GM19351 (cell line): ENCODE data around the gene BRSK2.

Source experiments
- ATAC-seq: cut with Tn5 transposase; IDR thresholded peaks from one replicate; pipeline ENCODE4 v1.9.1; 2021; ENCODE audit warnings: mild to moderate bottlenecking, moderate library complexity; ENCODE audit not compliant: unreplicated experiment

BRSK2 gene

DNA sequence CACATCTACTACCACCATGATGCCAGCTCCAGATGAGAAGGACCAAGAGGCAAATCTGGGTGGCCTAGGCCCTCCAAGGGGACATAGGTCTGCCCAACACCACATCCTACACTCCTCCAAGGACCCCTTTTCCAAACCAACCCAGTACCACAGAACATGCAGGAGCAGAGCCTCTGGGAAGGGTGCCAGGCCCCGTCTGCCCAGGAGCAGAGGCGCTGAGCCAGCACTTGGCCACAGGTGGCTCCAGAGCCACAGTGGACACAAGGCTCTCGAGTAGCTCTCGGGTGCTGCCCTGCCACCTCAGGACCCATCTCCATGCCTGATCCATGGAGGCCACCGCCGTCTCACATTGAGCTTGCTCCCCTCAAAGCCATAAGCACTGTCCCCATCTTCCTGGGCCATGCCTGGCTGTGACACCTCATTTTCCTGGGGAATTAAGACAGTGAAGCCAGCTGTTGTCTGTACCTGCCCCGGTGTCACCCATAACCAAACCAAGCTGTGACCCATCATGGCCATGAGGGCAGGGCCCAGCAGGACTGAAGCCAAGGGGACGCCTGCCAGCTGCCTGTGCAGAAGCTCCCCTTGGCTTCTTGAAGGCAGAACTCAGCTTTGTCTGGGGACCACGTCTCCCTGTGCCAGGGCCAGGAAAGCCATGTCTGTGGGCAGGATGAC, 89.4 kb downstream of the BRSK2 start:
- ATAC-seq: no peak

DNA sequence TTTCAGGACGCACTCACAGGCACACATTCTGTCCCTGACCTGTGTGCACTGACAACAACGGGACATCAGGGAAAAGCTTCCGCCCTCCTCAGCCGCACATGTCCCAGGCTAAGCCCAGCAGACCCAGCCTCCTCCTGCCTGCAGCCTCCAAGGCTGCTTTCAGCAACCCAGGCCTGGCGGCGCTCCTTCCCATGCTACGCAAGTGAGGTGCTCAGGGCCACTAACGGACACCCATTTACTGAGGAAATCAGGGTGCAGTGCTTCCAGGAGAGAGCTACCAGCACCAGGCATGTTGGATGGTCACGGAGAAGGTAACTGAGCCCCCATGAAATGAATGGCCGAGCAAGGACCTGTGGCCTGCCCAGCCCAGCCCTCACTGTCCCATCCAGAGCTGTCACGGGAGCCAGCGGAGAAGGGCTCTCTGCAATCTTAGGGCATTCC, 90.0 kb downstream of the BRSK2 start:
- no peak for ATAC-seq

DNA sequence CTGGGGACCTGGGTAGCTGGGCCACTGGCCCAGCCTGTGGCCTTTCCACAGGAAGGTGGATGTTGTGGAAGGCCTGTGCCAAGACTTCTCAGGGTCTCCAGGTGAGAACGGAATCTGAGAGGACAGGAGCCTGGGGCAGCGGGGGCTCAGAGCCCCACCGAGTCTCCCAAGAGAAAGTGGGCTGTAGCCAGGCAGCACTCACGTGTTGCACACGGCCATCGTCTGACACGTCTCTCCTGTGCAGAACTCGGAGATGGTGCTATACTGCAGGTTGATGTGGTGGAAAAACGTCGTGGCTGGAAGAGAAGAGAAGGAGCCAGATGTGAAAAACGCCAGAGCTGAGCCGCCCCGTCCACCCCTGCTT, 90.4 kb downstream of the BRSK2 start:
- no peak for ATAC-seq

DNA sequence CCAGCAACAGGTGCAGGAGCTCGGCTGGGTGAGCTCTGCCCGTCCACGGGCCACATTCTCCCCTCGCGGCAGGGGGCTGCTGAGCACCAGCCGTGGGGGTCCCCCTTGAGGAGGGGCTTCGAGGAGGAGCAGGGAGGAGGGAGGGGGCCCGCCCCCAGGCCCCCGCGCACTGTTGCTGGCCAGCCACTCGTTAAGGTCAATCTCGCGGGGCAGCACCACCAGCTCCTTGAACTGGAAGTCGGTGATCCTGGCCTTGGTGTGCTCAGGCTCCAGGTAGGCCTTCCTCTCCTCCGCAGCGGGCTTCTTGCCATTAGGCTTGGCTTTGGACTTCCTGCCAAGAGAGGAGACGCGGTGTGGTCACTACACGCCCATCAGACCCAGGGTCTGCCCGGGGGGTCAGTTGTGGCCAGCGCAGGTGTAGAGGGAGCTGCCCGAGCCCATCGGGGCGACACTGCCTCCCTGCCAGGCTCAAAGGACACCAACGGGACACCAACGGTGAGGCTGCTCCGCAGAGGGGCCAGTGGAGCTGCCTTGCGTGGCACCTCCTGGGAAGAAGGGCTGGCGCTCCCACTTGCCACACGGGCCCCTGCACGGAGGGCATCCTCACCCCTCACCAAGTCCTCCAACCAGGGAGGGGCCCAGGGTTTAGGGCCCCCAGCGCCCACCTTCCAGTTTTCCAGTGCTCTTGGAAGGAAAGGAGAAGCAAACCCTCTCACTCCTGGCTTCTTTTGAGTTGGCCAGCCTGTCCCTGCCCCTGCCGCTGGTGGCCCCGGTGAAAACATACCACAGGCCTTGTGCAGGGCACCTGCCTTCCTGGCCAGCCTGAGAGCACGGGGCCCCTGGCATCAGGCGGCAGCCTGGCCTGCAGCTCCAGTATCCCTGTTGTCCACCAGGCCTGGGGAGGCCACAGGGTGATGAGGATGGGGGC, 91.1 kb downstream of the BRSK2 start:
- no peak for ATAC-seq

DNA sequence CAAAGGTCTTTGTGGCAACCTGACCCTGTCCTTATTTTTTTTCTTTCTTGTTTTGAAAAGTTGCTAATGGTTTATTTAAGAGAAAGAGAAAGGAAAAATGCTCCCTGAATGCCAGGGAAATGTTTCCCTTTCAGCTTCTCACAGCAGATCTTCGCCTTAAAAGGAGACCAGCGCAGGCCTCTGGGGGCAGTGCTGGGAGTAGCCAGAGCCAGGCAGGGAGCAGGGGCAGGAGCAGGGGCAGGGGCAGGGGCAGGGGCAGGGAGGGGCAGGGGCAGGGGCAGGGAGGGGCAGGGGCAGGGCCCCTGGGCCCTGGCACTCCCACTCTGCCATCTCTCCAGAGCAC, 91.7 kb downstream of the BRSK2 start:
- ATAC-seq: no peak

DNA sequence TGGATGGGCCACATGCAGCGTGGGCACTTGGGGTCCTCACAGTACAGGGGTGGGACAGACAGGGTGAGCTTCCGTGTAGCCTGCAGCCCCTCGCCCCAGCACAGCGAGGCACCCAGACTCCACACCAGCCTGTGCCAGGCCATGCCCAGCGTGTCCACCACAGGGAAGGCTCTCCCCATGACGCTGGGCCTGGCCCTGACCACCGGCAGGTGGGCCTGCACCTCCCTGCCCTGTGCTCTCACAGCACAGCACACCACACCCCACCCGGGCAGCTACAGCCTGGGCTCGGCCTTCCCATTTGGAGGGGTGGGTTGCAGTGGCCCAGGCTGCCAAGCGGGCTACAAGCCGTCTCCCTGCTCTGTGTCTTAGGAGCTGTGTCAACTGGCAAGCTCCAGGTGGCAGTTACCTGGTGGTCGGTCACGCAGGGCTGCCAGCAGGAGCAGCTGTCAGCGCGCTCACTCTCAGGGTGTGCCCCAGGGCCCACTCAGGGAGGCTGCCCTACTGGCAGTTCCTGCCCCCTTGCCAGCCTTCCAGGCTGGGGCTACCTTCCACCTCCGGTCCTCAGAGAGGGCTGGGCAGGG, 92.2 kb downstream of the BRSK2 start:
- ATAC-seq: no peak

DNA sequence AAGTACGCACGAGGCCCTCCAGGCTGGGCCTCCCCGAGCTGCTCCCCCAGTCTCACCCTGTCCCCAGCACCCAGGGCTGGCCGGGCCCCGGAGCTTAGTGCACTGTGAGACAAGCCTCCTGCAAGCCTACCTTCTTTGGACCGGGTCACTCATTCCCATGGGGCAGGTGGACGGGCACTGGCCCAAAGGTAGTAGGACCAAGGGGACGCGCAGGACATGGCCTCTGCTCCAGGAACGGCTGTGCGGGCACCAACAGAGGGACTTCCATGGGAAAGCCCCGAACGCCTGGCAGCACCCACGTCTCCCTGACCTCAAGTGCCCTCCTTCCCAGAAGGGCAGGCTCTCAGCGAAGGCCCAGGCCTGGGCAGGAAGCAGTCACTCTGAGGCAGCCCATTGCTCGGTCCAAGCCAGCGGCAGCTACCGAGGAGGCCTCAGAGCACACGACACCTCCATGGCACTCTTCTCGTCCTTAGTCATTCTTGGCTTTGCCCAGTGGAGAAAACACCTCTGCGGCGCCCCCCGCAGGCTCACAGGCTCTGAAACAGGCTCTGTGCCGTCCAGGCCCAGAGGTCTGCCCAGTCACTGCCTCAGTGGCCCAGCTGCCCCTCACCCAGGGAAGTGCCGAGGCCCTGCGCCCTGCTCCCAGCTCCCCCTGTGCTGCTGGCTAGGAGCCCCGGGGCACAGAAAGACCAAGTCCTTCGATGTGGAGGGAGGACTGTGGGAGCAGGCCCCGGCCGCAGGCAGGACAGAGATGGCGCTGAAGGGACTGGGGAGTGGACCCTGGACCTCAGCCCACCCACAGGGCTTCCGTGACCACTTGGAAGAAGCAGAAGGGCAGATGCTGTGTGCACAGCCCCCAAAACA, 93.1 kb downstream of the BRSK2 start:
- ATAC-seq: no peak

DNA sequence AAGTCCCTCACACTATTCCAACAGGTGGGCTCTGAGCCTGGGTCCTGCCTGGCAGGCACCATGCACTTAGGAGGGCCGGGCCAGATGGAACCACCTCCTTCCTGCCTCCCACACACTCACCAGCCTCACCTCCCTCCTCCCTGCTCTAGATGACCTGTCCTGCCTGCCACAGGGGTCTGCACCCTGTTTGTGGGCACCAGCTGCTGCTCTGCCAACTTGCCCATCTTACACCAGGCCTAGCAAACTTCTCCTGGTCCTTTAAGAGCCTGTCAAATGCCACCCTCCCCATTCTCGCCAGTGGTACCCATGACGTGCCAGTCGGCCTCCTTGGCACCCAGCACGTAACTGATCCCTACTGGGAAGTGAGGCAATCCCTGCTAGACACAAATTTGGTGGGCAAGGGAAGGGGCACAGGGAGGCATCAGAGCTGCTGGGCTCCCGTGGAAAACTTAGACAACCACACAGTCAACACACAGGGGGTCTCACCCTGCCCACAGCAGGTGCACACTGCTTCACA, 93.8 kb downstream of the BRSK2 start:
- no peak for ATAC-seq

DNA sequence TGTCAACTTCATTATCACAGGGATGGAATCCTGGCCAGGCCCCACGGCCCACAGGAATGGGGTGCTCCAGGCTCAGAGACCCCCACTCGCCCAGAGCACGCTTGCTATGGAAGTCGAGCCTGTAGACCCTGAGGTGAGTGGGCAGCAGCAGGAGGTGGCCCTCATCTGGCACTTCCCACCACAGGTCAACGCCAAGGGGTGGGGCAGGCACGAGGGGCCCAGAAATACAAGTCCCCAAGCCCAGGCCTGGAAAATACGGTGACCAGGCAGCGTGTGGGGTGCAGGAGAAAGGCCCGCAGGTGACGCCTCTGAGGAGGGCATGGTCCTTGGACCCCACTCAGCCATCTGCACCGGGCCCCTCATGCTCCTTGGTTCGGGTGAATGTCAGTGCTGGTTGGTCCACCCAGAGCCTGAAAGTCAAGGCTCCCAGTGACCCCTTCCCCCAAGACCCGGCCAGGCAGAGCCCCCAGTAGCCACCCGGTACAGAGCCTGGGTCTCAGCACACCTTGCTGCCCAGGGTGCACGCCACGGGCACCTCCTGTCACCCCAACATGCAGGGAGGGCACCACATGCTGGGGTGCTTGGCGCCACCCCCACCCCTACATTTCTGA, 94.4 kb downstream of the BRSK2 start:
- ATAC-seq: no peak

DNA sequence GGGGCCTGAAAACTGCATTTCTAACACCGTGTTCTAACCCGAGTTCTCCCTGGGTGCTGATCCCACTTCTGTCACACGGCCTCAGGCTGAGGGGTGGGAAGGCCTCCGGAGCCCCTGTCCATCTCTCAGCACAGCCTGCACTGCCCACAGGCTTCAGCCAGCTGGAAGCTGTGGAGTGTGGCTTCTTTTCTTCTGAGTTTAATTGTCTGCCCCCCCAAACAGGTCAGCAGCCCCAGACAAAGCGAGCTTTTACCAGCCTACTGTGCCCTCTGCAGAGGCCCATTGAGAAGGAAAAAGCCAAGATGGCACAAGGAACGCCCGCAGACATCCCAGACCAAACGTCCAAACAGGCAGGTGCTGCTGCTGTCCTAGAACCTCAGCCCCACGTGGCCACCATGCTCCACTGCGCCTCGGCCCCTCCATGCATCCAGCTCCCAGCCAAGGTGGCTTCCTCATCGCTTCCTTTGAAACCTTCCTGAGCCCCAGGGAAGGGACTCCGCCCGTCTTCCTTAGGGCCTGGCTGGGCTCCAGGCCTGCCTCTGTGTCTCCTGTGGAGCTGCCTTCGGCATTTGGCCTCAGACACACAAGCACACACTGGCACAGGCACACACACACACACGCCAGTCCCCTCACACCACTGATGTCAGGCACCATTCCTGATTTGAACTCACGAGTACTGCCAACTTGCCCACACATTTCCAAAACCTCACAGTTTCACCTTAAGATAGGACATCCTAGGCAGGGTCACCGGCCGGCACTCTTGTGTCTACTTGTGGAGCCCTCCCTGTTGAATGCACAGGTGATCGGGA, 95.2 kb downstream of the BRSK2 start:
- ATAC-seq: no peak

DNA sequence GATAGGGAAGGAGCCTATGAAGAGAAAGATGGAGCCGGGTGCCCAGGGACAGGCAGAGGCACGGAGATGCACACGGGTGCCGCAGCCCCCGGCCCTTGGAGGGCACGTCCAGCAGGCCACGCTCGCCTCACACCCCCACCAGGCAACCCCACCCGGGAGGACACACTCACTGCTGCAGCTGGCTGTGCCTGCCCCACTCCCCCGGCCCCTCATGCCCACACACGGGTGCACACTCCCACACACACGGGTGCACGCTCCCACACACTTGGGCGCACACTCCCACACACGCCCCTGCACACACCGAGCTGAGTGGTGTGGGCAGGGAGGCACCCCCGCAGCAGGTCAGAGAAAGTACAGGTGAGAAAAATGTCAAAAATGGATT, 95.8 kb downstream of the BRSK2 start:
- ATAC-seq: no peak

DNA sequence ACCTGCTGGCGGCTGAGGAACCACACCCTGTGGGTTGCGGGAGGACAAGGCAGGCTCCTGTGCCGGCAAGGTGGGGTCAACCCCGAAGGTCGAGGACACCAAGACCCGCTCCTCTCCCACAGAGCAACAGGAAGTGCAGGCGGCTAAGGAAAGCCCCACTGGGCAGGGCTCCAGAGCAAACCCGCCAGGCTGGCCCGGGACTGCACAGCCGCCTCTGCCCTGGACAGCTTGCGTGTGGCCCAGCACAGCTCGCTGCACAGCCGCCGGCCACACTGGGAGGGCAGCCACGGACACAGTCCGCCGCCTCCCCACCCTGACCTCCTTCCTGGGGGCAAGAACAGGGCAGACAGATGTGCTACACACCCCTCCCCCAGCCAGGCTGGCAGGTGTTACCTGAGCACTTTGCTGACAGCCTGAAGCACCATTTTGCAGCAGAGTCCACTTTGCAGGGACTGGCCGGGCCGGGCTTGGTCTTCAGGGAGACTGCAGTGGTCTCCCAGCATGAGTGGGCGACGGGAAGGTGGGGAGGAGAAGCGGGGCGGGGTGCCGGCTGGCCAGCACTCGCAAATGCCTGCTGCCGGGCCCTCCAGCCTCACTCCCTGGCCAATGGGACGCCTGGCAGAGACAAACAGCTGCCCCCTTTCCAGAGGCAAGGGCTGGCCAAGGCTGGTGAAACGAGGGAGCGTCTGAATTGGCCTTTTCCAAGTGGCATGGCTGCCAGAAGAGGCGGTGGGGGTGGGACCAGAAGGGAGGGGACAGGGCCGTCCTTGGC, 96.5 kb downstream of the BRSK2 start, which contains the start of gene MOB2:
MOB2 (minus strand) TSS at position 726 of the 772 bp plus-strand sequence; CDS start at position 503, 223 bp downstream.
- no peak for ATAC-seq

DNA sequence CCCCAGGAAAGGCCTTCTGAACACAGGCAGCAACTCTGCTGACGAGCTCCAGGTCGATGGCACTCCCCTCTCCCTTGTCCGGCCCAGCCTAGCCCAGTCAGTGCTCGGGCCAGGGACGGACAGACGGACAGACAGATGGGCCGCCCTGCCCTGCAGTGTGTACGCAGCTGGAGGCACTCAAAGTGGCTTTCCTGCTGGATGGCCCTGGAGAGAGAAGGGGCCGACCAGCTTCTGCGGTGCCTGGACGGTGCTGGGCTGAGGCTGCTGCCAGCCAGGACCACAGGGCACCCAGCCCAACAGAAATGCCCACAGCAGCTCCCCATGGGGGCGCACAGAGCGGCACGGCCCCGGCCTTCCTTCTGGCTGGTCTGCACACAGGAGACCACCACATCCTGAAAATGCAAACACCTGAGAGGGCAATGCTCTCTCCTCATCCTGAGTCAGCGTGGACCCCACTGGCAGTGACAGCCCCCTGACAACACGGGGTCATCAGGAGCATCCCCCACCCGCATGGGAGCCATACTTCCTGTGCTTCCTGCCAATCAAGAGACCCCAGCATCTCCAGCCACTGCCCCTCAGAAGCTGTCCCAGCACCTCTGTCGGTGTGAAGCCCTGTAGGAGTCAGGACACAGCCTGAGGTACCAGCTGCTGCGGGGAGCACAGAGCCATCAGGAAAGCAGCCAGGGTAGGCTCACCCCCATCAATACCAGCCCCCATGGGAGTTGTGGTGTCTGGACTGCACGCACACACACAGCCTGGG, 97.5 kb downstream of the BRSK2 start:
- ATAC-seq: no peak

DNA sequence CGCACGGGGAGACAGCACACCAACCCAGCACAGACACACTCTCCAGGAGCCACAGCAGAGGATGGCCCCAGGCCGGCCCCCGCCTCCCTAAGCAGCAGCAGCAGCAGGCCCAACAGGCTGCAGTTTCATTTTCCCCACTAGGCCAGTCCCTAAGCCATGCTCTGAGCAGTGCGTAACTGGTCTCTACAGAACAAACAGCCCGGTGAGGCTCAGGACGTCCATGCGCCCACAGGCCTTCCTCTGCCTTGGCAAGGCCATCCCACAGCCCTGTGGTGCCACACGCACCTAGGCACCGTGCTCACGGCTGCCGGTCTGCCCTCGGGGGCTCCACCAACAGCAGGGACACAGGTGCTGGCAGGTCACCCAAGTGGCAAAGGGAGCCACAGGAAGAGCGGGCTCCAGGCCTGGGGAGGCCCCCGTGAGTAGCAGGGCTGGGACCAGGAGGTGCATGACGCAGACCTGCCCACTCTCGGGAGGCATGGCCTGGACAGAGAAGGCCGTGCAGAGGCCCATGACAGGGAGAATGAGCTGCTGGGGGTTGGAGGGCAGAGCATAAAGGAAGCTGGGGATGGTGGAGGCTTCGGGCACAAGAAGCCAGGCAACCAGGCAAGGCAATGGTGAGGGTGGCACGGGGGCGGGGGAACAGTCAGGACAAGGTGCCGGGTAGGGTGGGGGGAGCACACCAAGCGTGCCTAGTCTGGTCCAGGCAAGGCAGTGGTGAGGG, 98.3 kb downstream of the BRSK2 start:
- no peak for ATAC-seq

DNA sequence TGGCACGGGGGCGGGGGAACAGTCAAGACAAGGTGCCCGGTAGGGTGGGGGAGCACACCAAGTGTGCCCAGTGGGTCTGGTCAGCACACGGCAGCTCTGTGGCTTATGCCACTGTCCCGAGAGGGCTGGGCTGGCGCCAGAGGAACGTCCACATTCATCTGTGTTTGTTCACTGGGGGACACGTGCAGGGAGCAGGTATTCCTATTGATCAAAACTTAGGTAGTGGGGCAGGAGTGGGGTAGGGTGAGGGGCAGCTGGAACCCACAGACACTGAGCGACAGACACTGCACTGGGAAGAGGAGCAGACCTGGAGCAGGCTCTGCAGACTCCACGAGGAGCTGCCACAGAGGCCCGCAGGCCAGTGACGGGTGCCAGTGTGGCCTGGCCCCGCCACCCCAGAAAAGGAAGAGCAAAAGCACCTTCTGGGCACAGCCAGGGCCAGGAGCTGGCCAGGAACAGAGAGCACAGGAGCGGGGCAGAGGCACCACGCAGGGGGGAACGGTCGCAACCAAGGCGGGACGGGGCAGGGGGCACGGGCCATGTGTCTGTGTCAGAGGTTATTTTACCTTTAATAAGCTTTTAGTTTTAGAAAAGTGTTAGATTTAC, 98.9 kb downstream of the BRSK2 start:
- ATAC-seq: no peak

DNA sequence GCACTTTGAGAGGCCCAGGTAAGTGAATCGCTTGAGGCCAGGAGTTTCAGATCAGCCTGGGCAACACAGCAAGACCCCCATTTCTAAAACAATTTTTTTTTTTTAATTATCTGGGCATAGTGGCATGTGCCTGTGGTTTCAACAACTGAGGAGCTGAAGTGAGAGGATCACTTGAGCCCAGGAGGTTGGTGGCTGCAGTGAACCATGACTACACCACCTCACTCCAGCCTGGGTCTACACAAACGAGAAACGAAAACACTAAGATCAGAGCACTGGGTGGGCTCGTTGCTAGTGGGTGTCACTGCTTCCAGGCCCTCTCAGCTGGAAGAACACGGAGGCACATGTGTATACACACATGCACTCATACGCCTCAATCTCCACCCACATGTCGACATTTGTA, 100.9 kb downstream of the BRSK2 start:
- ATAC-seq: no peak

DNA sequence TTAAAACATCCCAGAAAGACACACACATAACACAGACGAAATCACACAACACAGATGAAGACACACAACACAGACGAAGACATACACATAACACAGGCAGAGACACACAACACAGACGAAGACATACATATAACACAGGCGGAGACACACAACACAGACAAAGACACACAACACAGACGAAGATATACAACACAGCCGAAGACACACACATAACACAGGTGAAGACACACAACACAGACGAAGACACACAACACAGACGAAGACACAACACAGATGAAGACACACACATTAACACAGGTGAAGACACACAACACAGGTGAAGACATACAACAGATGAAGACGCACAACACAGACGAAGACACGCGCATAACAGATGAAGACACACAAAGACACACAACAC, 101.6 kb downstream of the BRSK2 start:
- ATAC-seq: no peak
